Pancreas (tissue), 10 donors: ENCODE measurements around the gene NIM1K. TPM values are rescaled to one million over a fixed set of nuclear protein-coding genes. Genes with fewer than 3 reads are reported as not detected.

Source experiments
- ATAC-seq, 4 donors: fragments of 200-7000 bp; cut with Tn5 transposase; one replicate each; pipeline versions ENCODE4 v1.8.0 to v1.9.1; 2020; ENCODE audit warnings: mild to moderate bottlenecking in 4 of 4, moderate library complexity in 4 of 4
- DNase-seq, 6 donors: peaks; one replicate each; pipeline ENCODE4 v3.0.0-alpha.2; 2020
- FAIRE-seq: peaks from 2 replicates; lab custom pipeline; 2012; peaks lifted over from hg19 to GRCh38; lab: Jason Lieb, UNC
- H3K27ac ChIP-seq, 4 donors: fragments of 200-600 bp; sonication (generic); 1 replicate in 3 of 4; 2 replicates in 1 of 4; pipeline versions ENCODE4 v1.5.0 to v1.8.0; 2020
- H3K27me3 ChIP-seq, 4 donors: fragments of 200-600 bp; one replicate each; pipeline ENCODE4 v1.8.0; 2021
- H3K36me3 ChIP-seq, 3 donors: fragments of 200-600 bp; sonication (generic) in 1 of 3; one replicate each; pipeline versions ENCODE4 v1.5.0 to v1.8.0; 2020 to 2021
- H3K4me1 ChIP-seq, 3 donors: fragments of 200-600 bp; one replicate each; pipeline ENCODE4 v1.8.0; 2021
- H3K4me3 ChIP-seq, 4 donors: fragments of 200-600 bp; sonication (generic) in 2 of 4; one replicate each; pipeline versions ENCODE4 v1.5.0 to v1.8.0; 2020 to 2021
- H3K9me3 ChIP-seq, 4 donors: fragments of 200-600 bp; one replicate each; pipeline ENCODE4 v1.8.0; 2021
- CTCF ChIP-seq, 4 donors: fragments of 200-600 bp; sonication (generic) in 3 of 4; IDR thresholded peaks; one replicate each; pipeline versions ENCODE4 v1.5.0 to v1.8.0; 2021; ENCODE audit warnings: antibody characterized with exemption in 4 of 4
- WGBS, 2 donors: extraction: QIAGEN DNeasy Blood & Tissue Kit; methylation state at CpG; one replicate each; pipeline ENCODE4 v1.1.7; 2013; 5-methylcytosine and 5-hydroxymethylcytosine counted together
- intact Hi-C, 3 donors: fragments of 100-400 bp; cut with DNase I; formaldehyde crosslinking; loops; one replicate each; pipeline versions ENCODE4 v1.11.1 to v1.14.2; 2022
- polyA plus RNA-seq, 2 donors: library from polyadenylated mRNA; stranded (reverse); fragments of 200-250 nt; gene quantifications; one replicate each; pipeline ENCODE4 v1.2.3, GENCODE V29; 2013
- total RNA-seq, 6 donors: library from RNA; stranded (reverse); fragmentation: NEBNext Ultra II Directional in 4 of 6; extraction: Animal tissue kit (Norgen Biotek cat#: 25700) in 4 of 6; gene quantifications; one replicate each; pipeline versions ENCODE4 v1.2.1 to v1.2.4, GENCODE V29; 2021 to 2023
- donor health status: healthy with polysubstance abuse.
- donor health status: DM: no; HTN: no; CAD: no; lungs with moderate emphysema.
- donor health status: DM: no; HTN: no; CAD: no.
- donor health status: control.
- donor health status: control.
- donor health status: Bipolar disorder and iron deficiency.
- donor health status: DM: yes; HTN: yes; CAD: no.
- donor health status: DM: no; HTN: no; CAD: no.
- donor health status: DM: no; HTN: no; CAD: no.
- donor health status: DM: yes; HTN: yes; CAD: no.

NIM1K gene
- total and polyA plus RNA-seq, 8 donors = 0.06 to 0.77 (median 0.31) TPM; not detected in 2

- Histone ChIP-seq H3K36me3 (no peaks in the 10 kb centered on the region), H3K9me3 (no peaks in the 10 kb centered on the region), H3K27me3 (no peaks in the 10 kb centered on the region), H3K27ac (no peak overlapping the region), H3K4me3 (no peak overlapping the region), H3K4me1 (no peaks in the 10 kb centered on the region)
- DNase-seq (no peak), FAIRE-seq (no peak), ATAC-seq (no peak)
- 30 to 40% methylated on average over 5 of the region's 5 CpGs for WGBS, 2 donors
- no peak for TF ChIP-seq CTCF (IDR thresholded peaks at IDR 0.05)
- intact Hi-C loops = no loop called here
These were observed 10.4 kb downstream of the NIM1K start for GRCh38 chr5:43202380-43202779.

- FAIRE-seq = no peak
- Histone ChIP-seq H3K4me1 (no peaks in the 10 kb centered on the region), H3K27me3 (no peaks in the 10 kb centered on the region), H3K27ac (no peak overlapping the region), H3K4me3 (no peak overlapping the region), H3K36me3 (no peaks in the 10 kb centered on the region), H3K9me3 (no peaks in the 10 kb centered on the region)
- 71 to 82% methylated on average over 5 of the region's 5 CpGs for WGBS, 2 donors
- intact Hi-C loops = no loop called here
- no peak for TF ChIP-seq CTCF (IDR thresholded peaks at IDR 0.05)
- no peak for DNase-seq
- no peak for ATAC-seq
These were observed 11.3 kb downstream of the NIM1K start for GRCh38 chr5:43203373-43203772.

- no peaks in the 10 kb centered on the region for H3K9me3 ChIP-seq
- WGBS, 2 donors = 71 to 74% methylated on average over 2 of the region's 2 CpGs
- no peaks in the 10 kb centered on the region for H3K36me3 ChIP-seq
- FAIRE-seq (no peak), DNase-seq (no peak), ATAC-seq (no peak)
- H3K4me1 ChIP-seq = no peaks in the 10 kb centered on the region
- intact Hi-C loops = no loop called here
- H3K4me3 ChIP-seq = no peak overlapping the region
- no peak overlapping the region for H3K27ac ChIP-seq
- TF ChIP-seq CTCF (IDR thresholded peaks at IDR 0.05) = no peak
- H3K27me3 ChIP-seq = no peaks in the 10 kb centered on the region
These were observed 12.9 kb downstream of the NIM1K start for GRCh38 chr5:43204958-43205357.

- 80 to 84% methylated on average over 4 of the region's 4 CpGs for WGBS, 2 donors
These were observed 15.6 kb downstream of the NIM1K start for GRCh38 chr5:43207601-43208000.

More at GRCh38 chr5:43207601-43208000, 15.6 kb downstream of the NIM1K start:
- H3K9me3 ChIP-seq = no peaks in the 10 kb centered on the region
- FAIRE-seq (no peak), ATAC-seq (no peak), DNase-seq (no peak)
- no peaks in the 10 kb centered on the region for H3K4me1 ChIP-seq
- intact Hi-C loops = no loop called here
- no peak for TF ChIP-seq CTCF (IDR thresholded peaks at IDR 0.05)
- no peaks in the 10 kb centered on the region for H3K27me3 ChIP-seq
- H3K4me3 ChIP-seq = no peak overlapping the region
- no peaks in the 10 kb centered on the region for H3K36me3 ChIP-seq
- H3K27ac ChIP-seq = no peak overlapping the region
